ENCODE results near the gene MPP1. TPM values are rescaled to one million over a fixed set of nuclear protein-coding genes. Genes with fewer than 3 reads are reported as not detected.

Gene MPP1
- total and polyA plus RNA-seq, 2 donors (not counting 3 experiments of a cell fraction or from before 2014, with no cell fraction given): 22.1 to 32.3 TPM

GRCh38 chrX:154819771-154820341, 14.6 kb upstream of the MPP1 start:
- CTCF ChIA-PET: no interaction called here
- no peaks in the 10 kb centered on the region for H3K79me2 ChIP-seq (ENCODE audit: control insufficient read depth, insufficient read depth, low read length)
- H3K27ac ChIP-seq (ENCODE audit: insufficient read depth, low read depth, low read length): no peak overlapping the region
- H3K9me1 ChIP-seq (replicated peaks; ENCODE audit: control insufficient read depth, extremely low read depth, insufficient read depth, low read length): no peaks in the 10 kb centered on the region
- no TSS peak for BruUV-seq (replicated peaks)
- no peaks in the 10 kb centered on the region for H3K4me1 ChIP-seq (ENCODE audit: control insufficient read depth, extremely low read depth, insufficient read depth, low read length)
- H3K4me3 ChIP-seq (replicated peaks in 1 of 3; ENCODE audit: insufficient read depth in 1 of 3, low read depth in 1 of 3, low read length in 3 of 3): no peak overlapping the region
- H3K9me3 ChIP-seq (replicated peaks; ENCODE audit: control insufficient read depth, insufficient read depth, low read length): no peaks in the 10 kb centered on the region
- FAIRE-seq: no peak
- no peaks in the 10 kb centered on the region for H3K36me3 ChIP-seq (ENCODE audit: control insufficient read depth in 2 of 2, extremely low read depth in 1 of 2, insufficient read depth in 2 of 2, low read length in 2 of 2)
- no peak for DNase-seq (ENCODE audit: low read depth, low spot score)
- no peak overlapping the region for H2AFZ ChIP-seq (ENCODE audit: low read depth, low read length)
- H3K27me3 ChIP-seq (ENCODE audit: control insufficient read depth in 2 of 2, insufficient read depth in 2 of 2, low read length in 2 of 2): no peaks in the 10 kb centered on the region
- no peak overlapping the region for H3K4me2 ChIP-seq (ENCODE audit: insufficient read depth, low read length)
- intact Hi-C loops (cut with micrococcal nuclease) (no loop called here), dilution Hi-C loops (cut with MboI; ENCODE audit: extremely low pct_ligation_motif_present, low sequenced_read_pairs) (no loop called here)
- H3K9ac ChIP-seq (replicated peaks; ENCODE audit: extremely low read depth, insufficient read depth, low read length): no peak overlapping the region
- no peak for TF ChIP-seq GATA2 (IDR thresholded peaks at IDR 0.05; ENCODE audit: insufficient read depth, insufficient read length, low read depth, low read length)
- no peak for TF ChIP-seq MYC (IDR thresholded peaks at IDR 0.05; ENCODE audit: low read depth, low read length)
- no peak for TF ChIP-seq MAX (IDR thresholded peaks at IDR 0.05; ENCODE audit: insufficient read depth, insufficient read length)
- H4K20me1 ChIP-seq (replicated peaks; ENCODE audit: control insufficient read depth, extremely low read depth, insufficient read depth, low read length): no peaks in the 10 kb centered on the region
- POLR2A ChIA-PET: no interaction called here

- BruUV-seq (replicated peaks): no TSS peak
- peak; percentile 21 for DNase-seq (ENCODE audit: low read depth, low spot score)
- CTCF ChIA-PET: interaction anchor here (1.3 kb wide), 1 partner anchor 21 kb away, joined by 3 read pairs; no protein-coding TSS in a partner anchor
Observed at GRCh38 chrX:154818916-154819770, 13.9 kb upstream of the MPP1 start.

More at GRCh38 chrX:154818916-154819770, 13.9 kb upstream of the MPP1 start:
- TF ChIP-seq MYC (IDR thresholded peaks at IDR 0.05; ENCODE audit: low read depth, low read length) (no peak), GATA2 (IDR thresholded peaks at IDR 0.05; ENCODE audit: insufficient read depth, insufficient read length, low read depth, low read length) (no peak), EZH2 (IDR thresholded peaks at IDR 0.05; ENCODE audit: borderline replicate concordance, low read depth, low read length, severe bottlenecking) (no peak), POLR2AphosphoS5 (IDR thresholded peaks at IDR 0.05; ENCODE audit: insufficient read depth, low read depth, low read length) (no peak), POLR2A (IDR thresholded peaks at IDR 0.05; ENCODE audit: low read depth, low read length) (no peak), CTCF (IDR thresholded peaks at IDR 0.05; ENCODE audit: extremely low read depth in 1 of 2, insufficient read depth in 1 of 2, low read depth in 1 of 2, low read length in 2 of 2) (no peak), FOS (IDR thresholded peaks at IDR 0.05; ENCODE audit: borderline replicate concordance, insufficient read depth, low read length) (no peak), JUN (IDR thresholded peaks at IDR 0.05; ENCODE audit: borderline replicate concordance, insufficient read depth, insufficient read length, low read depth) (no peak), MAX (IDR thresholded peaks at IDR 0.05; ENCODE audit: insufficient read depth, insufficient read length) (no peak)
- dilution Hi-C loops (cut with MboI; ENCODE audit: extremely low pct_ligation_motif_present, low sequenced_read_pairs) (no loop called here), intact Hi-C loops (cut with micrococcal nuclease) (no loop called here)
- H3K36me3 ChIP-seq (ENCODE audit: control insufficient read depth in 2 of 2, extremely low read depth in 1 of 2, insufficient read depth in 2 of 2, low read length in 2 of 2): no peaks in the 10 kb centered on the region
- no peak for FAIRE-seq
- H4K20me1 ChIP-seq (replicated peaks; ENCODE audit: control insufficient read depth, extremely low read depth, insufficient read depth, low read length): no peaks in the 10 kb centered on the region
- POLR2A ChIA-PET: no interaction called here
- H3K9ac ChIP-seq (replicated peaks; ENCODE audit: extremely low read depth, insufficient read depth, low read length): no peak overlapping the region
- no peak overlapping the region for H3K4me2 ChIP-seq (ENCODE audit: insufficient read depth, low read length)
- H3K27ac ChIP-seq (ENCODE audit: insufficient read depth, low read depth, low read length): no peak overlapping the region
- H2AFZ ChIP-seq (ENCODE audit: low read depth, low read length): no peak overlapping the region
- no peaks in the 10 kb centered on the region for H3K9me3 ChIP-seq (replicated peaks; ENCODE audit: control insufficient read depth, insufficient read depth, low read length)
- H3K9me1 ChIP-seq (replicated peaks; ENCODE audit: control insufficient read depth, extremely low read depth, insufficient read depth, low read length): no peaks in the 10 kb centered on the region
- H3K27me3 ChIP-seq (ENCODE audit: control insufficient read depth in 2 of 2, insufficient read depth in 2 of 2, low read length in 2 of 2): no peaks in the 10 kb centered on the region
- no peak overlapping the region for H3K4me3 ChIP-seq (replicated peaks in 1 of 3; ENCODE audit: insufficient read depth in 1 of 3, low read depth in 1 of 3, low read length in 3 of 3)
- H3K79me2 ChIP-seq (ENCODE audit: control insufficient read depth, insufficient read depth, low read length): no peaks in the 10 kb centered on the region
- H3K4me1 ChIP-seq (ENCODE audit: control insufficient read depth, extremely low read depth, insufficient read depth, low read length): no peaks in the 10 kb centered on the region
